ENCODE measurements around the gene SLC38A10.

DNA sequence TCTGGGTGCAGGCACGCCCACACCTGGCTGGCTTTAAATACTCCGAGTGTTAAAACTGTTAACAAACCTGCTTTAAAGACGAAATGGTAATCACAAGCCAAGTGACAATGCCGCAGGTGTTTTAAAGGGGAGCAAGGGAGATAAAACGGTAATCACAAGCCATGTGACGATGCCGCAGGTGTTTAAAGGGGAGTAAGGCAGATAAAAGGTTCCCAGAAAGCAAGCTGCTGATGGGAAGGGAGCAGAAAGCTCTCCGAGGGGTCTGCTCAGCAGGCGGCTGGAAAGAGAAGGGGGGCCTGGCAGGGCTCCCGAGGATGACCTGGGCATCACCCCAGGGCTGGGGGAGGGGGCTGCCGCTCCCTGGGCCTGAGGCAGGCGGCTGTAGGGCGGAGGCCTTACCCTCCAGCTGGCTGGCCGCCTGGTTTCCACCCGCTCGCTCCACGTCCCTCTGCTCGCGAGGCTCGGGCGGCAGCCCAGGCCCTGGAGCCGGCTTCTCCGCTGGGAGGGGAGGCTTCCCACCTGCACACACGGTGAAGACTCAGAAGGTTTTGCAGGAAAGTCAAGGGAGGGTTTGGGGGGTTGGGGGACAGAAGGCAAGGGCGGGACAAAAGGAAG is 43.9 kb downstream of the SLC38A10 start:
- TF ChIP-seq POLR2A (IDR thresholded peaks at IDR 0.05) (no peak), CTCF (IDR thresholded peaks at IDR 0.05 in 4 of 5, conservative IDR thresholded peaks at IDR 0.05 in 1 of 5) (no peak)
